ENCODE data around the gene PPIP5K1. TPM values are rescaled to one million over a fixed set of nuclear protein-coding genes. Genes with fewer than 3 reads are reported as not detected.

The PPIP5K1 gene
- total RNA-seq, 6 experiments from 2014 or later, result 11.6 to 23.2 (median 16.5) TPM

DNA sequence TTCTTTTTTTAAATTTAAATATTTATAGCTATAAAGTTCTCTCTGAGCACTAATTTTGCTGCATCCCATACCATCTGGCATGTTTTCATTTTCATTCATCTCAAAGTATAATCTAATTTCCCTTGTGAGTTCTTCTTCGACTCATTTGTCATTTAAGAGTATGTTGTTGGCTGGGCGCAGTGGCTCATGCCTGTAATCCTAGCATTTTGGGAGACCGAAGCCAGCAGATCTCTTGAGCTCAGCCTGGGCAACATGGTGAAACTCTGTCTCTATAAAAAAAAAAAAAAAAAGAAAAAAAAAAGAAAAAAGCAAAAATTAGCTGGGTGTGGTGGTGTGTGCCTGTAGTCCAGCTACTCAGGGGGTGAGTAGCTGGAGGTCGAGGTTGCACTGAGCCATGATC lies 37.8 kb downstream of the PPIP5K1 start:
- TF ChIP-seq, protein P1, sequence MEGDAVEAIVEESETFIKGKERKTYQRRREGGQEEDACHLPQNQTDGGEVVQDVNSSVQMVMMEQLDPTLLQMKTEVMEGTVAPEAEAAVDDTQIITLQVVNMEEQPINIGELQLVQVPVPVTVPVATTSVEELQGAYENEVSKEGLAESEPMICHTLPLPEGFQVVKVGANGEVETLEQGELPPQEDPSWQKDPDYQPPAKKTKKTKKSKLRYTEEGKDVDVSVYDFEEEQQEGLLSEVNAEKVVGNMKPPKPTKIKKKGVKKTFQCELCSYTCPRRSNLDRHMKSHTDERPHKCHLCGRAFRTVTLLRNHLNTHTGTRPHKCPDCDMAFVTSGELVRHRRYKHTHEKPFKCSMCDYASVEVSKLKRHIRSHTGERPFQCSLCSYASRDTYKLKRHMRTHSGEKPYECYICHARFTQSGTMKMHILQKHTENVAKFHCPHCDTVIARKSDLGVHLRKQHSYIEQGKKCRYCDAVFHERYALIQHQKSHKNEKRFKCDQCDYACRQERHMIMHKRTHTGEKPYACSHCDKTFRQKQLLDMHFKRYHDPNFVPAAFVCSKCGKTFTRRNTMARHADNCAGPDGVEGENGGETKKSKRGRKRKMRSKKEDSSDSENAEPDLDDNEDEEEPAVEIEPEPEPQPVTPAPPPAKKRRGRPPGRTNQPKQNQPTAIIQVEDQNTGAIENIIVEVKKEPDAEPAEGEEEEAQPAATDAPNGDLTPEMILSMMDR (IDR thresholded peaks at IDR 0.05), result no peak
- TF ChIP-seq POLR2A (IDR thresholded peaks at IDR 0.05), result no peak
- WGBS (ENCODE audit: insufficient coverage, low coverage, low lambda C conversion rate, missing lambda C conversion rate), result 94% methylated on average over 4 of the region's 4 CpGs
- Histone ChIP-seq H3K9me3 (no peaks in the 10 kb centered on the region), H3K4me3 (no peak overlapping the region), H3K27ac (no peak overlapping the region), H3K36me3 (no peaks in the 10 kb centered on the region), H3K4me1 (no peaks in the 10 kb centered on the region), H3K27me3 (no peaks in the 10 kb centered on the region)
- no peak for ATAC-seq
- intact Hi-C loops (cut with DNase I), result no loop called here
- no peak for DNase-seq

DNA sequence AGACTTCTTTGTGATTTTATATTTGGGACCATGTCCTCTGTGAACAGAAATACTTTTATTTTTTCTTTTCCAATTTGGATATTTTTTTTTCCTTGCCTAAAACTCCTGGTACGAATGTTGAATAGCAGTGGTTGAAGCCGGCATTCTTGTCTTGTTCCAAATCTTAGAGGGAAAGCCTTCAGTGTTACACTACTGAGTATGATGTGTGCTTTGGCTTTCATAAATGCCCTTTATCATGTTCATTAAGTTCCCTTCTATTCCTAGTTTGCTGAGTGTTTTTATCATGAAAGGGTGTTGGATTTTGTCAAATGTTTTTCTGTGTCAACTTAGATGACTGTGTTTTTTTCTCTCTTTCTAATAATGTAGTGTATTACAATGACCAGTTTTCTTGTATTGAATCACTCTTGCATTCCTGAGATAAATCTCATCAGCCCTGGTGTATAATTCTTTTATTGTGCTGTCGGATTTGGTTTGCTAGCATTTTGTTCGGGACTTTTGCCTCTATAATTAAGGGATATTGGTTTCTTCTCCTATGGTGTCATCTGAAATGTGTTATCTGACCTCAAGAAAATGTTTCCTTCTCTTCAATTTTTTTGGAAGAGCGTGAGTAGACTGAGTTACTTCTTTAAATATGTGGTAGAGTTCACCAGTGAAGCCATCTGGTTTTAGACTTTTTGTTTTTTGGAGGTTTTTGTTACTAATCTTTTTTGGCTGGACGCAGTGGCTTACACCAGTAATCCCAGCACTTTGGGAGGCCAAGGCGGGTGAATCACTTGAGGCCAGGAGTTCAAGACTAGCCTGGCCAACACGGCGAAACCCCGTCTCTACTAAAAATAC lies 39.3 kb downstream of the PPIP5K1 start:
- TF ChIP-seq, protein P1 (IDR thresholded peaks at IDR 0.05), result no peak
- no peak for TF ChIP-seq POLR2A (IDR thresholded peaks at IDR 0.05)
- no peaks in the 10 kb centered on the region for H3K4me1 ChIP-seq
- no peaks in the 10 kb centered on the region for H3K36me3 ChIP-seq
- ATAC-seq (no peak), DNase-seq (no peak)
- H3K4me3 ChIP-seq, result no peak overlapping the region
- intact Hi-C loops (cut with DNase I), result no loop called here
- no peak overlapping the region for H3K27ac ChIP-seq
- WGBS (ENCODE audit: insufficient coverage, low coverage, low lambda C conversion rate, missing lambda C conversion rate), result 76% methylated on average over 9 of the region's 10 CpGs
- no peaks in the 10 kb centered on the region for H3K27me3 ChIP-seq
- no peaks in the 10 kb centered on the region for H3K9me3 ChIP-seq

DNA sequence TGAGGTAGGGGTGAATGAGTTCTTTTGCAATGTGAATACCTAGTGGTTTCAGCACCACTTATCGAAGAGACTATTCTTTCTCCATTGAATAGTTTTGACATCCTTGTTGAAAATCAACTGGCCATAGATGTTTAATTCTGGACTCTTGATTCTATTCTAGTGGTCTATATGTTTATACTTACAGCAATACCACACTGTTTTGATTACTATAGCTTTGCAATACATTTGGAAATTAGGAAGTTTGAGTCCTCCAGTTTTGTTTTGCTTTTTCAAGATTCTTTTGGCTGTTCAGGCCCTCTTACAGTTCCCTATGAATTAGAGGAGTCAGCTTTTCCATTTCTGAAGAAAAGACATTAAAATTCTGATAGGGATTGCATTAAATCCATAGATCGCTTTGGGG lies 42.5 kb downstream of the PPIP5K1 start:
- H3K9me3 ChIP-seq, result peaks cover 0 to 6% (median 0%) of the 10 kb centered on the region in 4 donors
- DNase-seq, result no peak
- H3K4me1 ChIP-seq, result no peaks in the 10 kb centered on the region
- H3K27ac ChIP-seq, result no peak overlapping the region
- peaks cover 0 to 2% (median 0%) of the 10 kb centered on the region in 4 donors for H3K36me3 ChIP-seq
- intact Hi-C loops (cut with DNase I), result no loop called here
- H3K27me3 ChIP-seq, result no peaks in the 10 kb centered on the region
- no peak for ATAC-seq
- TF ChIP-seq, protein P1 (IDR thresholded peaks at IDR 0.05), result no peak
- no peak for TF ChIP-seq POLR2A (IDR thresholded peaks at IDR 0.05)
- no peak overlapping the region for H3K4me3 ChIP-seq
- WGBS (ENCODE audit: insufficient coverage, low coverage, low lambda C conversion rate, missing lambda C conversion rate), result 100% methylated on average over 2 of the region's 2 CpGs

DNA sequence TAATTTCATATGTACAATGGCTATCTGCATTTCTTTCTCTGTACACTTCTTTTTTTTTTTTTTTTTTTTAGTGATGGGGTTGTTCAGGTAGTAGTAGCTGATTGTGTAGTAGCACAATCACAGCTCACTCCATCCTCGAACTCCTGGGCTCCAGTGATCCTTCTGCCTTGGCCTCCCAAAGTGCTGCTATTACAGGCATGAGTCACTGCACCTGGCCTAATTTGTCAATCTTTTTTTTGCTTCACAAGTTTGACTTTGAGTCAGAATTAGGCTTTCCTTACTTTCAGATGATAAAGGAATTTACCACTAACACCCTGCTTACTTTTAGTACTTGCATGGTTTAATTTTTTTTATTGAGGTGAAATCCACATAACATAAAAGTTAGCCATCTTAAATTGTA lies 44.6 kb downstream of the PPIP5K1 start:
- TF ChIP-seq, protein P1 (IDR thresholded peaks at IDR 0.05), result no peak
- TF ChIP-seq POLR2A (IDR thresholded peaks at IDR 0.05), result no peak
- H3K4me1 ChIP-seq, result no peaks in the 10 kb centered on the region
- WGBS (ENCODE audit: insufficient coverage, low coverage, low lambda C conversion rate, missing lambda C conversion rate), result no CpG with 5 or more reads among the region's 1 CpG
- intact Hi-C loops (cut with DNase I), result no loop called here
- H3K9me3 ChIP-seq, result peaks cover 0 to 6% (median 0%) of the 10 kb centered on the region in 4 donors
- no peak for DNase-seq
- peaks cover 0 to 2% (median 0%) of the 10 kb centered on the region in 4 donors for H3K36me3 ChIP-seq
- no peak for ATAC-seq
- H3K27me3 ChIP-seq, result no peaks in the 10 kb centered on the region
- no peak overlapping the region for H3K27ac ChIP-seq
- H3K4me3 ChIP-seq, result no peak overlapping the region
